Effector memory CD4-positive, alpha-beta T cell (primary cell): ENCODE results near the gene SMYD5.
"Not testable (repeated sequence)": the region's sequence is repeated elsewhere in the genome, so short reads cannot be mapped to it uniquely, and the experiment has no call there.

Experiments used
- DNase-seq, 3 donors: peaks; one replicate each; pipeline ENCODE4 v3.0.0-alpha.2; 2020
- H3K27ac ChIP-seq: 2 replicates; pipeline ENCODE4 v1.7.0; 2013; ENCODE audit warnings: mild to moderate bottlenecking, low read length, moderate library complexity; ENCODE audit not compliant: insufficient read depth, poor library complexity, severe bottlenecking
- H3K27me3 ChIP-seq: replicated peaks from 2 replicates; pipeline ENCODE4 v1.7.0; 2013; ENCODE audit warnings: mild to moderate bottlenecking, low read length; ENCODE audit not compliant: insufficient read depth, control insufficient read depth, poor library complexity, severe bottlenecking
- H3K36me3 ChIP-seq: 2 replicates; pipeline ENCODE4 v1.7.0; 2013; ENCODE audit warnings: mild to moderate bottlenecking, low read length, moderate library complexity; ENCODE audit not compliant: control insufficient read depth, insufficient read depth
- H3K4me1 ChIP-seq: 2 replicates; pipeline ENCODE4 v1.7.0; 2013; ENCODE audit warnings: low read length, mild to moderate bottlenecking; ENCODE audit not compliant: control insufficient read depth, insufficient read depth, poor library complexity, severe bottlenecking
- H3K4me3 ChIP-seq: 2 replicates; pipeline ENCODE4 v1.7.0; 2013; ENCODE audit warnings: low read length, low read depth, mild to moderate bottlenecking; ENCODE audit not compliant: insufficient read depth, poor library complexity, severe bottlenecking
- H3K9me3 ChIP-seq: 2 replicates; pipeline ENCODE4 v1.7.0; 2013; ENCODE audit warnings: mild to moderate bottlenecking, low read length, moderate library complexity; ENCODE audit not compliant: control insufficient read depth

SMYD5 gene

GRCh38 chr2:73257425-73258125 is 43.5 kb downstream of the SMYD5 start:
- no peak for DNase-seq
- Histone ChIP-seq H3K27me3 (no peaks in the 10 kb centered on the region), H3K36me3 (peaks cover 22% of the 10 kb centered on the region), H3K27ac (no peak overlapping the region), H3K9me3 (no peaks in the 10 kb centered on the region), H3K4me3 (no peak overlapping the region), H3K4me1 (peaks cover 5% of the 10 kb centered on the region)

- no peak for DNase-seq
- H3K4me3 ChIP-seq, result no peak overlapping the region
- H3K4me1 ChIP-seq, result peaks cover 5% of the 10 kb centered on the region
- H3K27me3 ChIP-seq, result no peaks in the 10 kb centered on the region
- H3K9me3 ChIP-seq, result no peaks in the 10 kb centered on the region
- peaks cover 14% of the 10 kb centered on the region for H3K36me3 ChIP-seq
- no peak overlapping the region for H3K27ac ChIP-seq
Observed at GRCh38 chr2:73258186-73258912, 44.3 kb downstream of the SMYD5 start.

- peaks cover 9% of the 10 kb centered on the region for H3K36me3 ChIP-seq
- H3K27ac ChIP-seq, result no peak overlapping the region
- no peaks in the 10 kb centered on the region for H3K9me3 ChIP-seq
- peaks cover 5% of the 10 kb centered on the region for H3K4me1 ChIP-seq
- no peaks in the 10 kb centered on the region for H3K27me3 ChIP-seq
- H3K4me3 ChIP-seq, result no peak overlapping the region
- no peak for DNase-seq
Observed at GRCh38 chr2:73258913-73259215, 44.8 kb downstream of the SMYD5 start.

- Histone ChIP-seq H3K27me3 (no peaks in the 10 kb centered on the region), H3K36me3 (peaks cover 5% of the 10 kb centered on the region), H3K9me3 (no peaks in the 10 kb centered on the region), H3K27ac (no peak overlapping the region), H3K4me1 (peaks cover 5% of the 10 kb centered on the region), H3K4me3 (no peak overlapping the region)
- no peak for DNase-seq
Observed at GRCh38 chr2:73259276-73259675, 45.2 kb downstream of the SMYD5 start.

GRCh38 chr2:73259704-73260337 is 45.8 kb downstream of the SMYD5 start:
- H3K4me1 ChIP-seq, result peaks cover 5% of the 10 kb centered on the region
- no peaks in the 10 kb centered on the region for H3K36me3 ChIP-seq
- H3K27ac ChIP-seq, result no peak overlapping the region
- H3K27me3 ChIP-seq, result no peaks in the 10 kb centered on the region
- H3K9me3 ChIP-seq, result no peaks in the 10 kb centered on the region
- DNase-seq, result no peak
- H3K4me3 ChIP-seq, result no peak overlapping the region

- no peak for DNase-seq
- Histone ChIP-seq H3K27ac (no peak overlapping the region), H3K27me3 (no peaks in the 10 kb centered on the region), H3K4me1 (peaks cover 5% of the 10 kb centered on the region), H3K9me3 (no peaks in the 10 kb centered on the region), H3K4me3 (no peak overlapping the region), H3K36me3 (no peaks in the 10 kb centered on the region)
Observed at GRCh38 chr2:73260338-73260984, 46.4 kb downstream of the SMYD5 start.

- DNase-seq, result no peak
- no peak overlapping the region for H3K4me3 ChIP-seq
- no peaks in the 10 kb centered on the region for H3K9me3 ChIP-seq
- no peak overlapping the region for H3K27ac ChIP-seq
- peaks cover 5% of the 10 kb centered on the region for H3K4me1 ChIP-seq
- no peaks in the 10 kb centered on the region for H3K36me3 ChIP-seq
- no peaks in the 10 kb centered on the region for H3K27me3 ChIP-seq
Observed at GRCh38 chr2:73262108-73262651, 48.1 kb downstream of the SMYD5 start.

GRCh38 chr2:73262691-73263429 is 48.8 kb downstream of the SMYD5 start:
- not testable (repeated sequence) for H3K4me3 ChIP-seq, H3K27me3 ChIP-seq, H3K36me3 ChIP-seq, H3K4me1 ChIP-seq, H3K27ac ChIP-seq, H3K9me3 ChIP-seq, DNase-seq

GRCh38 chr2:73263540-73264331 is 49.7 kb downstream of the SMYD5 start:
- Histone ChIP-seq H3K36me3 (no peaks in the 10 kb centered on the region), H3K27me3 (no peaks in the 10 kb centered on the region), H3K27ac (no peak overlapping the region), H3K4me1 (no peaks in the 10 kb centered on the region), H3K9me3 (no peaks in the 10 kb centered on the region), H3K4me3 (no peak overlapping the region)
- DNase-seq, result no peak
